PFSK-1 (cell line): ENCODE data around the gene ELMO1.

Experiments
- SIN3A ChIP-seq: IDR thresholded peaks from 2 replicates; pipeline ENCODE4 v1.6.1; 2012; ENCODE audit warnings: mild to moderate bottlenecking, low read length, moderate library complexity, borderline replicate concordance; ENCODE audit not compliant: insufficient read depth
- TAF1 ChIP-seq: IDR thresholded peaks from 2 replicates; pipeline ENCODE4 v1.6.1; 2012; ENCODE audit warnings: low read length, control low read depth, borderline replicate concordance; ENCODE audit not compliant: insufficient read depth

- no peak for TF ChIP-seq TAF1
- no peak for TF ChIP-seq SIN3A
These were observed 441.4 kb downstream of the ELMO1 start for GRCh38 chr7:37007268-37007667.
